ENCODE results near the gene TOMM34.

The TOMM34 gene

GRCh38 chr20:44961870-44962267 is 1.7 kb upstream of the TOMM34 start:
- DNase-seq, result no peak

GRCh38 chr20:44961011-44961869 is 1.0 kb upstream of the TOMM34 start:
- DNase-seq, result no peak

GRCh38 chr20:44959638-44960102 is 527 bp downstream of the TOMM34 start:
- peak; percentile 54 for DNase-seq

GRCh38 chr20:44959082-44959637 is 1.0 kb downstream of the TOMM34 start:
- DNase-seq, result no peak

- DNase-seq, result no peak
Measured at GRCh38 chr20:44958276-44958675, 1.9 kb downstream of the TOMM34 start.

GRCh38 chr20:44956410-44956809 is 3.8 kb downstream of the TOMM34 start:
- DNase-seq, result no peak

- no peak for DNase-seq
Measured at GRCh38 chr20:44955270-44955669, 4.9 kb downstream of the TOMM34 start.

GRCh38 chr20:44954211-44954610 is 6.0 kb downstream of the TOMM34 start:
- no peak for DNase-seq

GRCh38 chr20:44952731-44953130 is 7.5 kb downstream of the TOMM34 start:
- DNase-seq, result no peak

GRCh38 chr20:44950368-44950767 is 9.8 kb downstream of the TOMM34 start:
- no peak for DNase-seq

GRCh38 chr20:44948513-44948912 is 11.7 kb downstream of the TOMM34 start:
- no peak for DNase-seq

- DNase-seq, result no peak
Measured at GRCh38 chr20:44948107-44948506, 12.1 kb downstream of the TOMM34 start.

GRCh38 chr20:44946271-44946852 is 13.8 kb downstream of the TOMM34 start:
- DNase-seq, result no peak

- DNase-seq, result no peak
Measured at GRCh38 chr20:44945261-44945660, 14.9 kb downstream of the TOMM34 start.

- DNase-seq, result no peak
Measured at GRCh38 chr20:44943828-44944227, 16.4 kb downstream of the TOMM34 start.

GRCh38 chr20:44942264-44942973 is 17.8 kb downstream of the TOMM34 start:
- DNase-seq, result no peak

GRCh38 chr20:44941120-44941691 is 19.0 kb downstream of the TOMM34 start:
- DNase-seq, result no peak

GRCh38 chr20:44938637-44939036 is 21.6 kb downstream of the TOMM34 start:
- no peak for DNase-seq

GRCh38 chr20:44936510-44936909 is 23.7 kb downstream of the TOMM34 start:
- no peak for DNase-seq

GRCh38 chr20:44932916-44933315 is 27.3 kb downstream of the TOMM34 start:
- DNase-seq, result no peak

GRCh38 chr20:44931911-44932310 is 28.3 kb downstream of the TOMM34 start:
- no peak for DNase-seq

- DNase-seq, result no peak
Measured at GRCh38 chr20:44930517-44931168, 29.6 kb downstream of the TOMM34 start.

GRCh38 chr20:44928595-44928994 is 31.6 kb downstream of the TOMM34 start:
- DNase-seq, result no peak

All from CD4-positive, alpha-beta T cell treated with Interleukin-12 subunit alpha and Interleukin-12 subunit beta, for 1 hour (primary cell).